ENCODE data around the gene CHAF1A. TPM values are rescaled to one million over a fixed set of nuclear protein-coding genes. Genes with fewer than 3 reads are reported as not detected.

Gene CHAF1A
- polyA plus RNA-seq, 2 donors = 10.8 to 11.7 TPM

DNA sequence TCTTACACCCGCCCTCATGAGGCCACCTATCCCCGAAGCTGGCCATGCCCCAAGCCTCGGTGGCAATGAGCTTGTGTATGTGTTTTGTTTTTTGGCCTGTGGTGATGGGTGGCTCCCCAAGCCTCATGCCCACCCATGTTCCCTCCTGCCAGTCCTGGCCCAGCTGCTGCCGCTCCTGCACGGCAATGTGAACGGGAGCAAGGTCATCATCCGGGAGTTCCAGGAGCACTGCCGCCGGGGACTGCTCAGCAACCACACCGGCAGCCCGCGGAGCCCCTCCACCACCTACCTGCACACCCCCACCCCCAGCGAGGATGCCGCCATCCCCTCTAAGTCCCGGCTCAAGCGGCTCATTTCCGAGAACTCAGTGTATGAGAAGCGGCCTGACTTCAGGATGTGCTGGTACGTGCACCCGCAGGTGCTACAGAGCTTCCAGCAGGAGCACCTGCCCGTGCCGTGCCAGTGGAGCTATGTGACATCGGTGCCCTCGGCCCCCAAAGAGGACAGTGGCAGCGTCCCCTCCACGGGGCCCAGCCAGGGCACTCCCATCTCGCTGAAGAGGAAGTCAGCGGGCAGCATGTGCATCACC is 30.6 kb downstream of the CHAF1A start:
- no peak overlapping the region for H3K27ac ChIP-seq (ENCODE audit: low read depth in 2 of 2, low read length in 1 of 2)
- no peak overlapping the region for H3K4me3 ChIP-seq (ENCODE audit: low read depth in 1 of 2, low read length in 2 of 2)
- H3K27me3 ChIP-seq (ENCODE audit: control insufficient read depth in 1 of 2, insufficient read depth in 2 of 2, low read length in 2 of 2) = no peaks in the 10 kb centered on the region
- H3K4me1 ChIP-seq (ENCODE audit: control insufficient read depth in 2 of 2, insufficient read depth in 2 of 2, low read length in 1 of 2) = no peaks in the 10 kb centered on the region
- no peaks in the 10 kb centered on the region for H3K9me3 ChIP-seq (ENCODE audit: control insufficient read depth in 2 of 2, insufficient read depth in 1 of 2, low read depth in 1 of 2, low read length in 1 of 2)
- peaks cover 17 to 32% of the 10 kb centered on the region in 2 donors for H3K36me3 ChIP-seq (ENCODE audit: control insufficient read depth in 2 of 2, insufficient read depth in 2 of 2, low read length in 1 of 2)
- 95 to 97% methylated on average over 28 of the region's 28 CpGs for WGBS, 2 donors

DNA sequence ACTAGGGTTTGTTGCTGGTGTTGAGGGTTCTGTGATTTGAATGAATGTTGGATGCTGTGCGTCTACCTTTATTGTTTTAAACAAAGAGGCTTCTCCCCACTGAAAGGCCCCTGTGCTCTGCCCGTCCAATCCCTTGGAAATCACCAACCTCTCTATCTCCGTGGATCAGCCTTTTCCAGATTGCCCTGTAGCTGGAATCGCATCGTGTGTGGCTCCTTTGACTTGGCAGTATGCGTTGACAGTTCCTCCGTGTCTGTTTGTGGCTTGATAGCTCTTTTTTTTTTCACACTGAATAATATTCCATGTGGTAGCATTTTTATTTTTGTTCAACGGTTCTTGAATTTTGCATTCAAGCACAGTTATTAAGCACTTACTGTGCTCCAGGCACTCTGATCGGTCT is 32.0 kb downstream of the CHAF1A start:
- Histone ChIP-seq H3K4me3 (ENCODE audit: low read depth in 1 of 2, low read length in 2 of 2) (no peak overlapping the region), H3K27ac (ENCODE audit: low read depth in 2 of 2, low read length in 1 of 2) (no peak overlapping the region), H3K9me3 (ENCODE audit: control insufficient read depth in 2 of 2, insufficient read depth in 1 of 2, low read depth in 1 of 2, low read length in 1 of 2) (no peaks in the 10 kb centered on the region), H3K36me3 (ENCODE audit: control insufficient read depth in 2 of 2, insufficient read depth in 2 of 2, low read length in 1 of 2) (peaks cover 16 to 34% of the 10 kb centered on the region in 2 donors), H3K27me3 (ENCODE audit: control insufficient read depth in 1 of 2, insufficient read depth in 2 of 2, low read length in 2 of 2) (no peaks in the 10 kb centered on the region), H3K4me1 (ENCODE audit: control insufficient read depth in 2 of 2, insufficient read depth in 2 of 2, low read length in 1 of 2) (no peaks in the 10 kb centered on the region)
- 92 to 97% methylated on average over 9 of the region's 9 CpGs for WGBS, 2 donors

DNA sequence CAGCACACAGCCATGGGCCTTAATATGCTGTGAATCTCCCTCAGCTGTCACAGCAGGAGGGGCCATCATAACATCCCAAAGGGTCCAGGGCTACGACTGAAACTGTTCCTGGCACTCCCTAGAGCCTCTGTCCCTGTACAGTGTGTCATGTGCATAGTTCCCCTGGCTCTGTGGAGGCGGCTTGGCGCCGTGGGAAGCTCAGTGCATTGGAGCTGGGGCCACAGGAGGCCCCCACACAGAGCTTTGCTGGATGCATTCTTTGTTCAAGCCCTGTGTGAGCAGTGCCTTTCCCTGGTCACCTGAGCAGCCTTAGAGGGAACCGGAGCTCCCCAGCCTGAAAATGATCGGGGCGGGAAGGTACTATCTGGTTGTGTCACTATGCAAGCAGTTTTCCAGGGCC is 33.8 kb downstream of the CHAF1A start:
- 85 to 93% methylated on average over 7 of the region's 7 CpGs for WGBS, 2 donors
- Histone ChIP-seq H3K4me1 (ENCODE audit: control insufficient read depth in 2 of 2, insufficient read depth in 2 of 2, low read length in 1 of 2) (no peaks in the 10 kb centered on the region), H3K4me3 (ENCODE audit: low read depth in 1 of 2, low read length in 2 of 2) (no peak overlapping the region), H3K27me3 (ENCODE audit: control insufficient read depth in 1 of 2, insufficient read depth in 2 of 2, low read length in 2 of 2) (no peaks in the 10 kb centered on the region), H3K27ac (ENCODE audit: low read depth in 2 of 2, low read length in 1 of 2) (no peak overlapping the region), H3K36me3 (ENCODE audit: control insufficient read depth in 2 of 2, insufficient read depth in 2 of 2, low read length in 1 of 2) (peaks cover 10 to 25% of the 10 kb centered on the region in 2 donors), H3K9me3 (ENCODE audit: control insufficient read depth in 2 of 2, insufficient read depth in 1 of 2, low read depth in 1 of 2, low read length in 1 of 2) (no peaks in the 10 kb centered on the region)

DNA sequence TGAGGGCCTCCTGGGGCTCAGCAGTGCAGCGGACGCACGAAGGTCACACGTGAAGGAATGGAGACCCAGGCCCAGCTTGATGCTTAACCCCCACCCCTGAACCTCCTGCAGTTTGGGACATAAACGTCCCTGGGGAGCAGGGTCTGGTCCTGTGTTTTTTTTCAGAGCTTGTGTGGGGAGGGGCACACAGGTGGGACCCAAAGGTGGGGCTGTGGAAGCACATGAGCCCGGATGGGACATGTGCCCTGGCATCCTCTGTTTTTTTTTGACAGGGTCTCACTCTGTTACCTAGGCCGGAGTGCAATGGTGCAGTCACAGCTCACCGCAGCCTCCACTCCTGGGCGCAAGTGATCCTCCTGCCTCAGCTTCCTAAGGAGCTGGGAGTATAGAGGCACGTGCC is 34.7 kb downstream of the CHAF1A start:
- H3K27me3 ChIP-seq (ENCODE audit: control insufficient read depth in 1 of 2, insufficient read depth in 2 of 2, low read length in 2 of 2) = no peaks in the 10 kb centered on the region
- H3K4me1 ChIP-seq (ENCODE audit: control insufficient read depth in 2 of 2, insufficient read depth in 2 of 2, low read length in 1 of 2) = no peaks in the 10 kb centered on the region
- no peaks in the 10 kb centered on the region for H3K9me3 ChIP-seq (ENCODE audit: control insufficient read depth in 2 of 2, insufficient read depth in 1 of 2, low read depth in 1 of 2, low read length in 1 of 2)
- 93 to 94% methylated on average over 10 of the region's 10 CpGs for WGBS, 2 donors
- H3K27ac ChIP-seq (ENCODE audit: low read depth in 2 of 2, low read length in 1 of 2) = no peak overlapping the region
- H3K4me3 ChIP-seq (ENCODE audit: low read depth in 1 of 2, low read length in 2 of 2) = no peak overlapping the region
- peaks cover 10 to 19% of the 10 kb centered on the region in 2 donors for H3K36me3 ChIP-seq (ENCODE audit: control insufficient read depth in 2 of 2, insufficient read depth in 2 of 2, low read length in 1 of 2)

DNA sequence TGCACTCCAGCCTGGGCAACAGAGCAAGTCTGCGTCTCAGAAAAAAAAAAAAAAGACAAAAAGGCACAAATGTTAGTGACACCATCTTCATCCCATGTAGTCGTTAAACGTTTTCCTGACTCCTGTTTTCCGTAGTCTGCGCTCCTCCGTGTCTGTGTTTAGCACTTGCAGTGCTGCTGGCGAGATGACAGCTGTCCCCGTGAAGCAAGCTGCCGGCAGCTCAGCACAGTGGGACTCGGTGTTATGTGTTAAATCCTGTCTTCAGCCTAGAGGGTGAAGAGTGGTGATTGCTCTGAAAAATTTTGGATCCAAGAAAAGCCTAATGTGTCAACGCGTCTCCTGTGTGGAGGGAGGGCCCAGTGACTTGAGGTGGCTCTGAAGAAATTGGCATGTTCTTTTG is 36.8 kb downstream of the CHAF1A start:
- no peak overlapping the region for H3K4me3 ChIP-seq (ENCODE audit: low read depth in 1 of 2, low read length in 2 of 2)
- H3K4me1 ChIP-seq (ENCODE audit: control insufficient read depth in 2 of 2, insufficient read depth in 2 of 2, low read length in 1 of 2) = no peaks in the 10 kb centered on the region
- H3K27me3 ChIP-seq (ENCODE audit: control insufficient read depth in 1 of 2, insufficient read depth in 2 of 2, low read length in 2 of 2) = no peaks in the 10 kb centered on the region
- WGBS, 2 donors = 92% methylated on average over 12 of the region's 12 CpGs
- no peak overlapping the region for H3K27ac ChIP-seq (ENCODE audit: low read depth in 2 of 2, low read length in 1 of 2)
- peaks cover 6 to 15% of the 10 kb centered on the region in 2 donors for H3K36me3 ChIP-seq (ENCODE audit: control insufficient read depth in 2 of 2, insufficient read depth in 2 of 2, low read length in 1 of 2)
- no peaks in the 10 kb centered on the region for H3K9me3 ChIP-seq (ENCODE audit: control insufficient read depth in 2 of 2, insufficient read depth in 1 of 2, low read depth in 1 of 2, low read length in 1 of 2)

DNA sequence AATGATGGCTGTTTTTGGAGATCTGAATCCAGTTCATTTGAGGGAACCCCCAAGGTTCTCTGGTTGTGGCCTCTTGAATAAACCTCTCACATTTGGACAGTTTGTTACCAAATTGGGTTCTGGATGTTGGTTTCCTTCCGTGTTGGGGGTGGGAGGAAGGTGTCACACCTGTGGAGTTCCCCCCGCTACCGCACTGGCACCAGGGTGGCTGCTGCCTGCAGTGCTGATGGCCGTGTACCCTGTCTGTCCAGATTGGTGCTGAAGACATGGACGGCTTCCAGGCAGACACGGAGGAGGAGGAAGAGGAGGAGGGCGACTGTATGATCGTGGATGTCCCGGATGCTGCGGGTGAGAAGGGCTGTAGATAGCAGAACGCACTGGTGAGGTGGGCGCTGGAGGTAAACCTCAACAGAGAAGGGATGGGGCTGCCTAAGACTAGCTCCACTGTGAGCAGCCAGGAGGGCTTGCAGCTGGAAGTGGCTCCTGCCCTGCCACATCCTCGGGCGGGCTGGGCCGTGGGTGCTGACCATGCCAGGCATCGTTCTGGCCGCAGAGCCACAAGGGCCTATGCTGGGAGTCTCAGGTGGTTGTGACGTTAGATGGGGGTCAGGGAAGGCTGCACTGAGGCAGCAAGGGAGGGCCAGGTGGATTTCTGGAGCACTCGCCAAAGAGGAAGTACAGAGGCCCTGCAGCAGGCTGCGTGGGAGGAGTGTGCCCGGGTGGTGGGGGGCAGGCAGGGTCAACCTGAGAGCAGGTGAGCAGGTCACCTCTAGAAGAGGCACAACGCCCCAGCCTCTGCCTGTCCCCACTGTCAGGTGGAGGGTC is 39.8 kb downstream of the CHAF1A start:
- H3K4me3 ChIP-seq (ENCODE audit: low read depth in 1 of 2, low read length in 2 of 2) = no peak overlapping the region
- no peaks in the 10 kb centered on the region for H3K27me3 ChIP-seq (ENCODE audit: control insufficient read depth in 1 of 2, insufficient read depth in 2 of 2, low read length in 2 of 2)
- H3K4me1 ChIP-seq (ENCODE audit: control insufficient read depth in 2 of 2, insufficient read depth in 2 of 2, low read length in 1 of 2) = no peaks in the 10 kb centered on the region
- WGBS, 2 donors = 78 to 79% methylated on average over 22 of the region's 22 CpGs
- peaks cover 10 to 38% of the 10 kb centered on the region in 2 donors for H3K36me3 ChIP-seq (ENCODE audit: control insufficient read depth in 2 of 2, insufficient read depth in 2 of 2, low read length in 1 of 2)
- H3K27ac ChIP-seq (ENCODE audit: low read depth in 2 of 2, low read length in 1 of 2) = no peak overlapping the region
- no peaks in the 10 kb centered on the region for H3K9me3 ChIP-seq (ENCODE audit: control insufficient read depth in 2 of 2, insufficient read depth in 1 of 2, low read depth in 1 of 2, low read length in 1 of 2)

DNA sequence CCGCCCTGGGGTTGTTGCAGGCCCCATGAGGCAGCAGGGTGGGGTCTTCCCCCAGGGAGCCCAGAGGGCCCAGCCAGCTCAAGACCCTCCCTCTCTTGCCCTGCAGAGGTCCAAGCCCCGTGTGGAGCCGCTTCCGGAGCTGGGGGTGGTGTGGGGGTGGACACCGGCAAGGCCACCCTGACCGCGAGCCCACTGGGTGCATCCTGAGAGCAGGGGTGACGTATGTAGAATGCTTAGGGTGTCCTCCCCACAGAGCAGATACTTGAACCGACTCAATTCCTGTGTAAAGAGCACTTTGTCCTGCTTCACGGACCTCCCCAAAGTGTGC is 40.3 kb downstream of the CHAF1A start:
- peaks cover 10 to 44% of the 10 kb centered on the region in 2 donors for H3K36me3 ChIP-seq (ENCODE audit: control insufficient read depth in 2 of 2, insufficient read depth in 2 of 2, low read length in 1 of 2)
- no peak overlapping the region for H3K27ac ChIP-seq (ENCODE audit: low read depth in 2 of 2, low read length in 1 of 2)
- 77 to 83% methylated on average over 10 of the region's 10 CpGs for WGBS, 2 donors
- no peaks in the 10 kb centered on the region for H3K27me3 ChIP-seq (ENCODE audit: control insufficient read depth in 1 of 2, insufficient read depth in 2 of 2, low read length in 2 of 2)
- no peaks in the 10 kb centered on the region for H3K9me3 ChIP-seq (ENCODE audit: control insufficient read depth in 2 of 2, insufficient read depth in 1 of 2, low read depth in 1 of 2, low read length in 1 of 2)
- H3K4me1 ChIP-seq (ENCODE audit: control insufficient read depth in 2 of 2, insufficient read depth in 2 of 2, low read length in 1 of 2) = peaks cover 0 to under 1% of the 10 kb centered on the region in 2 donors
- no peak overlapping the region for H3K4me3 ChIP-seq (ENCODE audit: low read depth in 1 of 2, low read length in 2 of 2)

DNA sequence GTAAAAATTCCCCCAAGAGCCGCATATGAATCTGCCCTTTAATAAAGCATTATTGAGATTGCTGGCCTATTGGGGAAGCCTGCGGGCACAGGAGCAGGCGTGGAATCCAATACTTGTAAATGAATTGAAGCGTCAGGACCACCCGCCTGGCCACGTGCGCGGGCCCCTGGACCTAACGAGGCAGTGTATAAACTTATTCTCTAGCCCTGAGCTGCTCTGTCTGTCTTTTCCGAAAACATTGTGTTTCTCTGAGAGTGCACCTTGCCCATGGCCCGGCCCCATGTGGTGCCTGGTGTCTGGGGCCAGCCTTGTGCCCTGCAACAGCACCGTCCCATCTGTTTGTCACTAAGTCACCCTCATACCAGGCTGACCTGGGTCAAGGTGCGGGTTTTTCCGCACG is 40.7 kb downstream of the CHAF1A start:
- no peak overlapping the region for H3K4me3 ChIP-seq (ENCODE audit: low read depth in 1 of 2, low read length in 2 of 2)
- WGBS, 2 donors = 89 to 90% methylated on average over 15 of the region's 15 CpGs
- peaks cover 0 to 4% of the 10 kb centered on the region in 2 donors for H3K4me1 ChIP-seq (ENCODE audit: control insufficient read depth in 2 of 2, insufficient read depth in 2 of 2, low read length in 1 of 2)
- peaks cover 10 to 48% of the 10 kb centered on the region in 2 donors for H3K36me3 ChIP-seq (ENCODE audit: control insufficient read depth in 2 of 2, insufficient read depth in 2 of 2, low read length in 1 of 2)
- no peak overlapping the region for H3K27ac ChIP-seq (ENCODE audit: low read depth in 2 of 2, low read length in 1 of 2)
- no peaks in the 10 kb centered on the region for H3K27me3 ChIP-seq (ENCODE audit: control insufficient read depth in 1 of 2, insufficient read depth in 2 of 2, low read length in 2 of 2)
- no peaks in the 10 kb centered on the region for H3K9me3 ChIP-seq (ENCODE audit: control insufficient read depth in 2 of 2, insufficient read depth in 1 of 2, low read depth in 1 of 2, low read length in 1 of 2)

DNA sequence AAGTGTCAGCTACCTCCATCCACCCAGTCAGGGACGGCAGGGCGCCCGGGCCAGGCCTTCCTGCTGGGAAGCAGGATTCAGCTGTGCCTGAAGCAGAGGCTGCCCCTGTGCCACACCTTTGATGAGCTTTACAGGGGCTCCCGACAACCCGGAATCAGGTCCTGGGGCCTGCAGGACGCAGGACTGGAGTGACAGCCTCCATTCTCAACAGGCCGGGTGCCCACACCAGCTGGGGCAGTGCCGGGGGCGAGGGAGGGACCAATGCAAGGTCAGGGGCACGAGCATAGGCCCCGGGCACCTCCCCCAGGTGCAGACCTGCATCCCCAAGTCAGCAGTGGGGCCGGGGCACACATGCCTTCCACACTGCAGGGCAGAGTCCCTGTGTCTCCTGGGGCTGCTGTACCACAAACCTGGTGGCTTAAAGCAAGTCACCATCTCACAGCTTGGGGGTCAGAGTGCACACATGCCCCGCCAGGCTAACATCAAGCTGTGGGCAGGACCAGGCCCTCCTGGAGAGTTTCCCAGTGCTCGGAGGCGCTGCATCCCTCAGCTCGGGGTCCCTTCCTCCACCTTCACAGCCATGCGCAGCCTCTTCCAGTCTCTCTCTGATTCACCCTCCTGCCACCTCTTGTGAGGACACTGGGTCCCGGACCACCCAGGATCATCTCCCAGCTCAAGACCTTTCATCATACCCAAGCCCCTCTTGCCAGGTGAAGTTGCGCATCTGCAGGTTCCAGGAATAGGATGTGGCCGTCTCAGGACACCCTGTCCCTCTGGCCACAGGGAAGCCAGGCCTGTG is 41.7 kb downstream of the CHAF1A start:
- Histone ChIP-seq H3K27ac (ENCODE audit: low read depth in 2 of 2, low read length in 1 of 2) (no peak overlapping the region), H3K4me3 (ENCODE audit: low read depth in 1 of 2, low read length in 2 of 2) (no peak overlapping the region), H3K36me3 (ENCODE audit: control insufficient read depth in 2 of 2, insufficient read depth in 2 of 2, low read length in 1 of 2) (peaks cover 10 to 49% of the 10 kb centered on the region in 2 donors), H3K9me3 (ENCODE audit: control insufficient read depth in 2 of 2, insufficient read depth in 1 of 2, low read depth in 1 of 2, low read length in 1 of 2) (no peaks in the 10 kb centered on the region), H3K4me1 (ENCODE audit: control insufficient read depth in 2 of 2, insufficient read depth in 2 of 2, low read length in 1 of 2) (peaks cover 0 to 4% of the 10 kb centered on the region in 2 donors), H3K27me3 (ENCODE audit: control insufficient read depth in 1 of 2, insufficient read depth in 2 of 2, low read length in 2 of 2) (no peaks in the 10 kb centered on the region)
- 77 to 83% methylated on average over 20 of the region's 20 CpGs for WGBS, 2 donors
